GM12865 (cell line): ENCODE data around the gene HMGXB3.

Experiments used
- DNase-seq: peaks from one replicate; pipeline ENCODE4 v3.0.0; 2010; ENCODE audit warnings: low read depth
- H3K4me3 ChIP-seq: 2 replicates; pipeline ENCODE4 v1.5.1; 2011; ENCODE audit warnings: mild to moderate bottlenecking, low read depth, low read length, control low read depth
- TF ChIP-seq, protein P1 (sequence below): IDR thresholded peaks from 2 replicates; pipeline ENCODE4 v1.5.1; 2011; ENCODE audit warnings: low read length, control low read depth, low read depth, inconsistent platforms; ENCODE audit not compliant: insufficient read depth; ENCODE audit errors: missing control alignments

The HMGXB3 gene

DNA sequence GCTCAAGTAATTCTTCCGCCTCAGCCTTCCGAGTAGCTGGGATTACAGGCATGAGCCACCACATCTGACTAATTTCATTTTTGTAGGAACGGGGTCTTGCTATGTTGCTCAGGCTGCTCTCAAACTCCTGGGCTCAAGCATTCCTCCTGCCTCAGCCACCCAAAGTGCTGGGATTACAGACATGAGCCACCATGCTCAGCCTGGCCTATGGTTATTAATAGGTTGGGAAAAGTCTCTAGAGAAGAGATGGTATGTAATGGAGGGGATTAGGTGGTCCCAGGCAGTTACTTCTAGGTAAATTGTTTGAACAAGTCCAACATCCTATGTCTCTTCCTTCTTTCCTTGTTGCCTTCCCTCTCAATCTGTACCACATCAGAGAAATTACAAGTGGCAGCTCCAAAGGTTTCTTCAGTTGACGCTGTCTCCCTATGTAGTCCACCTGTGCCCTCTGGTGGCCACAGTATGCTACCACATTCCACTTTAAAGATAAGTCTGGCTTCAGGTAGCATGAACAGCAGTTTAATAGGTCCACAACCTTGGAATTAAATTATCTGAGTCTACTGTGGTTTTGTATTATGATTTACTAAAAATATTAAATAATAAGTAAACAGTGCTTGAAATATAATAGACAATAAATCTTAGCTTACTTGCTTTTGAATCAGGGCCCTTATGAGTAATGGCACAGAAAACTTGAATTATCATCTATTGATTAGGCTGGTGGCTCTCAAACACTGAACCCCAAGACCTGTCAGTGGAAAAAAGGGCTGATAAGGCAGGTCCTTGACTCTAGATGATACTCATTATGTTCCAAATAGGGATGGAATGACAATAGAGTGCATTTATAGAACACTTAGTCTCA lies 9.8 kb upstream of the HMGXB3 start:
- DNase-seq, result peak; percentile 80
- no peak overlapping the region for H3K4me3 ChIP-seq
- TF ChIP-seq, protein P1, sequence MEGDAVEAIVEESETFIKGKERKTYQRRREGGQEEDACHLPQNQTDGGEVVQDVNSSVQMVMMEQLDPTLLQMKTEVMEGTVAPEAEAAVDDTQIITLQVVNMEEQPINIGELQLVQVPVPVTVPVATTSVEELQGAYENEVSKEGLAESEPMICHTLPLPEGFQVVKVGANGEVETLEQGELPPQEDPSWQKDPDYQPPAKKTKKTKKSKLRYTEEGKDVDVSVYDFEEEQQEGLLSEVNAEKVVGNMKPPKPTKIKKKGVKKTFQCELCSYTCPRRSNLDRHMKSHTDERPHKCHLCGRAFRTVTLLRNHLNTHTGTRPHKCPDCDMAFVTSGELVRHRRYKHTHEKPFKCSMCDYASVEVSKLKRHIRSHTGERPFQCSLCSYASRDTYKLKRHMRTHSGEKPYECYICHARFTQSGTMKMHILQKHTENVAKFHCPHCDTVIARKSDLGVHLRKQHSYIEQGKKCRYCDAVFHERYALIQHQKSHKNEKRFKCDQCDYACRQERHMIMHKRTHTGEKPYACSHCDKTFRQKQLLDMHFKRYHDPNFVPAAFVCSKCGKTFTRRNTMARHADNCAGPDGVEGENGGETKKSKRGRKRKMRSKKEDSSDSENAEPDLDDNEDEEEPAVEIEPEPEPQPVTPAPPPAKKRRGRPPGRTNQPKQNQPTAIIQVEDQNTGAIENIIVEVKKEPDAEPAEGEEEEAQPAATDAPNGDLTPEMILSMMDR, result peak; percentile 80

DNA sequence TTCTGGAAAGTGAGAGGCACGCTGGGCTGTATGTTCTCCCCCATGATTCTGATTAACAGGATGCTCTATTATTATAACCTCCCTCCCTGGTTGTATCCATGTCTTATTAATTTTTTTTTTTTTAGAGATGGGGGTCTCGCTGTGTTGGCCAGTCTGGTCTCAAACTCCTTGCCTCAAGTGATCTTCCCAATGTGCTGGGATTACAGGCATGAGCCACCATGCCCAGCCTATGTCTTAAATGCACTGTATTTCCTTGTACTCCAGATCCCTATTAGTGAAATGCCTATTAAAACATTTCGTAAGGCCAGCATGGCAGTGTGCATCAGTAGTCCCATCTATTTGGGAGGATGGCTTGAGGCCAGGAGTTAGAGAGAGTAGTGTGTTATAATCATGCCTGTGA lies 7.1 kb upstream of the HMGXB3 start:
- no peak overlapping the region for H3K4me3 ChIP-seq
- TF ChIP-seq, protein P1, result no peak
- DNase-seq, result no peak

DNA sequence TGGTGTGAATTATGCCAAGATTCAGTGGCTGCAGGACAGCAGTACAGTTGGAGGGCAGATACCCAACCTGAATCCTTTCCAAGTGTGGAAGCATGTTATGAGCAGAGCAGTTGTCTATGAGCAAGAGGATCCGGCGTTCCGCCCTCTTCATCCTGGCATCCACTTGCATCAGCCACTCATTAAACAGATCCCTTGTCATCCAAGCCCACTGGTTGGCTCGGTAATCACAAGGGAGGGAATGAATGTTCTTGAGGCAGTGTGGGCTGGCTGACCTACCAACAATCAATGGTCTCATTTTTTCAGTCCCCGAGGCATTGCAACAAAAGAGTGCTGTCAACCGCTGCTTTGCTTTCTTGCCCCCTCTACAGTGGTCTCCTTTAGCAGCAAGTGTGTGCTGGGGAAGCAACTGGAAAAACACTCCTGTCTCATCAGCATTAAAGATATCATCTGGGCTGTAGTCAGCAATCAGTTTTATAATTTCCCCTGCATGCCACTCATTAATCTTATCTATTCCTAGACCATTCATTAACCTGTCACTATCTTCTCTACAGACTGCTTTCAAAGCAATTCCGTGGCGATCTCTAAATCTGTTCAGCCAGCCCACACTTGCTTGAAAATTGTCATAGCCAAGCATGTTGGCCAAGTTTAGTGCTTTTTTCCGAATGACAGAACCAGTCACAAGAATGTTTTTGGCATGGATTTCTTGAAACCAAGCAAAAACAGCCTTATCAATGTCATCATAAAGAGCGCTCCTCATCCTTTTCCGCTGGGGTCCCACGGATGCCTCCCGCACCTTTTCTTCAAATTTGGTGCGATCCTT lies 4.9 kb upstream of the HMGXB3 start:
- TF ChIP-seq, protein P1, result no peak
- no peak for DNase-seq
- H3K4me3 ChIP-seq, result no peak overlapping the region

DNA sequence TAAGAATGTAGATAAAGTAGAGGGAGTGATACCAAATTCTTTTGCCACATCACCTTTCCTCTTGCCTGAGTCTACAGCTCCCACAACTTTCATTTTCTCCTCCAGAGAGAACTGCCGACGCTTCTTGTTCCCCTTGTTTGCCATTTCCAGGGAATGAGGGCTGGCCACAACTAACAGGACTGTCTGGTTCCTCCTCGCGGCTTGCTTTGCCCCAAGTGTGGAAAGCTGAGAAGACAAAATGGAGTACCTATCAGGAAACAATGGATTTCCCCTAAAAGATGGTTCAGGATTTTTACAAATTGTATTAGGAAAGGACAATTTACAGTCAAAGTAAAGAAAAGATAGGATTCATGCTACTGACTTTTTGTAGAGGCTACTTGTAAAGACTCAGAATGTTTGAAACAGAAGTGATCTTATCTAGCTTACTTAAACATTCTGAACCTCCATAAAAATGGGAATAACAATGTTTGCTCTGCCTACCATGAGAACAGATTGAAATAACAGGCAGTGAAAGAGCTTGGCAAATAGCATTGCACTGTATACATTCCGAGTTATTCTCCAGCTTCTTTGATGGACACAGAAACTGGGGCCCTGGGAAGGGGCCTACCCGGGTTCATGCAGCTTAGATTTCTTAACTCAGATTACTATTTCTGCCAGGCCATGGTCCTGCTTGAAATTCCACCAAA lies 4.2 kb upstream of the HMGXB3 start:
- TF ChIP-seq, protein P1, result no peak
- DNase-seq, result no peak
- H3K4me3 ChIP-seq, result no peak overlapping the region

DNA sequence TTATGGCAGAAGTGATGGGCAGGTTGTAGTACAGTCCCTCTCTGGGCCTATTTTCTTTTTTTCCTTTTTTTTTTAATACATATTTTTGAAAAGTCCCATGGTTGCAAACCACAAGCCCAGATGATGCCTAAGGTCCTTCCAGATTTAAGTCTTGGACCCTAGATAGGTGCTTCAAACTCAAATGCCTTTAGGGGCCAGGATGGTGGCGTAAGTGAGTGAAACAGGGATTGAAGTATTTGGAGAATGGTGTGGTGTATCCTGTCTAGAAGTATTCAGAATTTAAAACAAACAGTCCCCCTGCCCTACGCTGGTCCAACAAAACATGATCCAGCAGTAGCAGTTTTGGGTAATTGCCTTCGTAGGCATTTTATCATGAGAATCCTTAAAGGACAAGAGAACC lies 2.3 kb upstream of the HMGXB3 start:
- no peak for DNase-seq
- TF ChIP-seq, protein P1, result no peak
- H3K4me3 ChIP-seq, result no peak overlapping the region

DNA sequence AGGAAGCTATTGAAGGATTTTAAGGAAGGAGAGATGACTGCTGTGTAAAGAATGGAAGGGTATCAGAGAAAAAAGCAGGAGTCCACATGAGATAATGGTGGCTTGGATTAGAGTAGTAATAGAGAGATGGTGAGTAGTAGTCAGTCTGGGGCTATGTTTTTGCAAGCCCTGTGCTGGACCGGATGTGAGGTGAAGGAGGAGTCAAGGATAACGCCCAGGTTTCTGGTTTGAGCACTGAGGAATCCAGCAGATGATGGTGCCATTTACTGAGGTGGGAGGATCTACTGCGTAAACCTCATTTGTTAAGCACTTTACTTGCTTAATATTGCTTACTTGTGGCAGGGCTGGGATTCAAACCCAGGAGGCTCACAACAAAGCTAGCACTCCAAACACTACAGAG lies 1.2 kb upstream of the HMGXB3 start:
- TF ChIP-seq, protein P1, result no peak
- peak overlapping the region; percentile 66 for H3K4me3 ChIP-seq
- DNase-seq, result peak; percentile 38
